ENCODE results near the gene BORCS5. TPM values are rescaled to one million over a fixed set of nuclear protein-coding genes. Genes with fewer than 3 reads are reported as not detected.
"Not testable (repeated sequence)": the region's sequence is repeated elsewhere in the genome, so short reads cannot be mapped to it uniquely, and the experiment has no call there.

Gene BORCS5
- total RNA-seq, 1 donor from 2014 or later = 8.3 TPM

DNA sequence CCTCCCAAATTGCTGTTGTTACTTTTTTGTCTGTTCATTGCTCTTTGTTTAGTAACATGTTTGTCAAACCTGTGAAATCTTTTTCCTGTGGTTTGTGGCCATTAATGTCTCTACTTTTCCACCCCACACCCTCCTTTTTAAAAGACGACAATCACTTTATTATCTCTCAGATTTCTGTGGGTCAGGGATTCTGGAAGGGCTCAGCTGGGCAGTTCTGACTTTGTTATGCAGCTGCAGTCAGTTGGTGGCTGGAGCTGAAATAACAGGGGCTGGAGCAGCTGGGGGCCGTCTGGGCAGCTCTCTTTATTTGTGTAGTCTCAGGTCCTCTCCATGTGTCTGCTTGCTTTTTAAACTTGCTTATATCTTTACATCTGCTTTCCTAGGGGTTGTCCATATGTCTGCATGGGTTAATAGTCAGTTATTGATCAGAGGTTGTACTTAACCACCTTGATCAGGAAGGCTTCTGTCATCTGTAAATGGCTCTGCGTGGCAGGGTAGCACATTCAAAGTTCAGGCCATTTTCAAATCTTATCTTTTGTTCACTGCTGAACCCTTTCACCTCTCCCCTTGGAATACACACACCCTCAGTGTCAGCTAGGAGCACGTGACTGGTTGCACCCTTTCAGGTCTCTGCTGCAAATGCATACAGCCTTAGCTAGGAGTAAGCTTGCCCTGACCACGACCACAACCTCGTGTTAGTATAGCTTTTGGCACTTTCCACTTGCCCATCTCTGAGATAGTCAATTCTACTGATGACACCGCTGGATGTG lies 27.9 kb downstream of the BORCS5 start:
- peak; percentile 77 for ATAC-seq
- DNase-seq (ENCODE audit: low spot score) = peak; percentile 59

DNA sequence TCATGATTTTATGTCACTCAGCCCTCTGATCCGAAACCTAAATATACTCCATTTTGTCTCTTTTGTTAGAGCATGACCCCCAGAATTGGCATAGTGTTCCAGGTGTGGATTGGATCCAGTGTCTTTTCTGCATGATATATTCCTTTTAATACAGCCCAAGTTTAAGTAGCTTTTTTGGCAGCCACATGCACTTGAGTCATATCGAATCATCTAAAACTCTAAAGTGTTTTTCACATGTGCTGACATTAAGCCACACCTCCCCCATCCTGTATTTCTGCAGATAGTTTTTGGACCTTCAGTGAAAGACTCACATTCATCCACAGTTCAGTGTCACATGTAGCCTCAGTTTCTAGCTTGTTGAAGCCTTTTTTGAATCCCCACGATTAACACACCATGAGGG lies 30.6 kb downstream of the BORCS5 start:
- DNase-seq (ENCODE audit: low spot score) (no peak), ATAC-seq (no peak)

DNA sequence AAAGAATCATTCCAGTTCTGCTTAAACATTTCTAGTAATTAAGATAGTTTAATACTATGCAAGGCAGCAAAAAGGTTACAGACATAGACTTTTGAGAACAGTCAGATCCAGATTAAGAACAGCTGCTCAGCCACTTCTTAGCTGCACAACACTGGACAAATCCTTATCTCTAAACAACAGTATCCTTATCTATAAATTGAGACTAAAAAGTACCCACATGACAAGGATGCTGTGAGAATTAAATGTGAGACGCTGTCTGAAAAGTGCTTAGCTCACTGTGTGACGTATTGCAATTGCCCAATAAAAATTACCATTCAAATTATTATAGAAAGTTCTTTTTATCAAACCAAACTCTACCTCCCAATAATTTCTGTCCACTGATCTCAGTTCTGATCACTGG lies 35.5 kb downstream of the BORCS5 start:
- DNase-seq (ENCODE audit: low spot score) (no peak), ATAC-seq (no peak)

DNA sequence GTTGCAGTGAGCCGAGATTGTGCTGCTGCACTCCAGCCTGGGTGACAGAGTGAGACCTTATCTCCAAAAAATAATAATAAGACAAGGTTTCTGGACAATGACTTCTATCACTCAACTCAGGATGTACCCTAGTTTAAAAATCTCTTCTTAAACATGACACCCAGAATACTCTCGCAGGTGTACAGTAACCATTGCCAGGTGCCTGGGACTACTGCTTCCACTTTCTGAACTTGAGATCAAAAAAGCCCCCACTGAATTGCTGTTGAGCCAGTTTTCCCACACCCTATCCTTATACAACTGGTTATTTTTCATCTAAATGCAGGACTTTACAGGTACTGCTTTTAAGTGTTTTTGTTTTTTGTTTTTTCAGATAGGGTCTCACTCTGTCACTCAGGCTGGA lies 36.3 kb downstream of the BORCS5 start:
- DNase-seq (ENCODE audit: low spot score) (no peak), ATAC-seq (no peak)

DNA sequence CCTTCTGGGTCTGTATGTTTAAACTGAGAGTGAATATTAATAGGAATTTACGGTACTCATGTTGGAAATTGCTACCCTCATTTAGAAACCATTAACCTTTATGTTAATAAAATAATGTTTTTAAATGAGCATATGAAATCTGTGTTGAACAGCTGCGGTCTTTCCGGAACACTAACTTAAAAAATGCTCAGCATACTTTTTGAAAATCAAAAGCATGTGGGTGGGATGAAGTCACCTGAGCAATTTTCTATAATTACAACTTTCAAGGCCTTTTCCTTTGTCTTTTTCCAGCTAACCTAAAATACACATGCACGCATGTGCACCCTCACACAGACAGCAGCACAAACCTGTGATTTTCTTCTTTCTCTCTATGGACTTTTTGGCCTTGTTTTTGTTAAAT lies 39.8 kb downstream of the BORCS5 start:
- ATAC-seq = no peak
- no peak for DNase-seq (ENCODE audit: low spot score)

DNA sequence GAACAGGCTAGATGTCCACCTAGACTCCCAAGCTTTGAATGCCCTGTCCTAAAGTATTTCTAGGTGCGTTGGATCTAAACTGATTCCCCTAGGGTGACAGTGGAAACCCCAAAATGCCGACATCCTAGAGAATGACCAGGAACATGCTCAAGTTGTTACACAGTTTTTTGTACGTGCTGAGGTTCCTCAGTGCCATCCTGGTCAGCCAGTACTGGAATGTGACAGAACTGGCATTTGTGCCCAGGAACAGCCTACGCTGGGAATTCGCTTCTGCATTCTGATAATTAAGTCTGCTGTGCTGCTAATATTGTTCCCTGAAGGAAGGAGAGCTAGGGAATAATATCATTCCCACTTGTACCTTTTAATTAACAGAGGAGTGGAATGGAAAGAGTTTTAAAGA lies 40.3 kb downstream of the BORCS5 start:
- DNase-seq (ENCODE audit: low spot score) = no peak
- ATAC-seq = no peak

DNA sequence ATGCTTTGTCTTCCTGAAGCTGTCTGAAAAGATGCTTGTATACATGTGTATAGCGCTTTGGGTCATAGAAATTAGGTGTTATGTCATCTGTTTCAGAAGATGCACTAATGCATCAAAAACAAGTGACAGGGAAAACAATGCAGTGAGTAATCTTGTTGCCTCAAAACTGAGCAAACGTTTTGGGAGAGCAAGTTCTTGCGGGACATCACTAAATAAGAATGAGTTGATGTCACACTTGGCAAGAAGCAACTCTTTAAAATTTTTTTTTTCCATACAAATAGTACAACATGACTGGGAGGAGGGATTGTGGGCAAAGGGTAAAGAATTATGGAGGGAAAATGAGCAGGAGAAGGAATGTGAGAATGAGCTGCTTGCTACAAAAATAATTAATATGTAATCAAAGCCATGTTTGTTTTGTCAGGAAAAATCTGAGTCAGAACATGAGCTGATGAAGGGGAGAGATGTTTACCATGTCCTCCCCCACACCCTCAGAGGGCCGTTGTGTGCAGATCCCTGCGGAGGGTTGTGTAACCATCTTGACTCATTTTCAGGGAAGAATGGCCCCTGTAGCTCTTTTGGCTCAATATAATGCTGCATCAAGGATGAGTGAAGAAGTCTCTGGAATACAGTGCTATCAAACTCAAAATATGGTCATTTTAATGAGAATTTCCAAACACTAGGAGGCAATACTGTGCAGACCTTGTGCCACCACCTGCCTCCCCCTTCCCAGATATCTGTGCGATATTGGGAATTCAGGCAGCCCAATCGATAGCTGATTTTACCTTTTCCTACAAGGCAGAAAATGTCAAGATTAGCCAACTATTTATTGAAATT lies 41.4 kb downstream of the BORCS5 start:
- peak; percentile 61 for ATAC-seq

DNA sequence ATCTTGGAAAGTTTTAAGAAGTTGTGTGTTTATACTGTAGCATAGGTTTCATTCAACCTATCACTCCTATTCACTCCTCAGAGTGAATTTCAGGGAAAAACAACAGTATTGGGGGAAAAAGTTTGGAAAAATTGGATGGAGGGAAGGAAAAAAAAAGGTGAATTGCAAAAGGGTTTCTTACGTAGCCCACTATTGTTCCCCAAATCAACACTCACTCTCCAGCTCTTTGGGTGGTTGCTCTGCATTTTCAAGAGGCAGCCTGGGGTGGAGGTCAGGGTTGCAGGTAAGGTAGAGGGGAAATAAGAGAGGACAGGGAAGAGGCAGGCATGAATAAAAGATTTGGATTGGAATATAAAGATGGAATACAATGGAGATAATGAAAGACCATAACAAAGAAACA lies 42.3 kb downstream of the BORCS5 start:
- no peak for DNase-seq (ENCODE audit: low spot score)
- no peak for ATAC-seq

More for the DNA sequence above, 41.4 kb downstream of the BORCS5 start:
- no peak for DNase-seq (ENCODE audit: low spot score)

DNA sequence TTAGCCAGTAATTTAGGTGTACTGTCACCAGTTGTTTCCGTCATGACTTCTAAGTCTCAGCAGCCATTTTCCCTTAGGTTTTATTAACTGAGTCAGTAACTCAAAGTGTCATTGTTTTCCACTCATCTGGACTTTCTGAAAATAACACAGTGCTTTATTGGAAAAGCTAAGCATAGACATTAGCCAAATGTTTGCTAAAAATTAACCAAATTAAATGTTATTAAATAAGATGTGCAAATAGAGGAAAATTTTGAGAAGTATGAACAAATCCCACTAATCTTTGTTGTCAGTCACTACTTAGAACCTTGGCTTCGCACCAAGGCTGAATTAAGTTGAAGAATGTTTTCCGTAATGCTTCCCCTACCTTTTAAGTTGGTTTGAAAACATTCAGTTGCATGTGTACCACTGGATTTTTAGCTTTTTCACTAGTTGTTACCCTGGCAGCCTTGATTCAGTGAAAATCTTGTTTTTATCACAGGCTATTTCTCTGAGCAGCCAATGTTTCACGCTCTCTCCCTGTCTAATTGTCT lies 43.0 kb downstream of the BORCS5 start:
- ATAC-seq = peak; percentile 37
- DNase-seq (ENCODE audit: low spot score) = no peak

DNA sequence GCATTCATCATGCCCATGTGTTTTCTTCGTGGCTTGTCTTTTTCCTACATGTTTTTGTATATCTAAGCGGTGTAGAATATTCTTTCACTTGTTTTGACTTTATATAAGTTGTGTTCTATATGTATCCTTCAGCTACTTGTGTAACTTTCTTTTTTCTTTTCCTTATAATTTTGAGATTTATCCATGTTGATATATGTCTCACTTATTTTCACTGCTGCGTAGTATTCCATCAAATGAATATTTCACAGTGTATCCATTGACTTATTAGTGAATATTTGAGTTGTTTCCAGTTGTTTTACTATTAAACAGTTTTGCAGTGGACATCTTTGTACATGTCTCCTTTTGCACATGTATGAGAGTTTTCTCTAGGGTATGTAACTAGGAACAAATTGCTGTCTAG lies 43.9 kb downstream of the BORCS5 start:
- no peak for ATAC-seq
- no peak for DNase-seq (ENCODE audit: low spot score)

DNA sequence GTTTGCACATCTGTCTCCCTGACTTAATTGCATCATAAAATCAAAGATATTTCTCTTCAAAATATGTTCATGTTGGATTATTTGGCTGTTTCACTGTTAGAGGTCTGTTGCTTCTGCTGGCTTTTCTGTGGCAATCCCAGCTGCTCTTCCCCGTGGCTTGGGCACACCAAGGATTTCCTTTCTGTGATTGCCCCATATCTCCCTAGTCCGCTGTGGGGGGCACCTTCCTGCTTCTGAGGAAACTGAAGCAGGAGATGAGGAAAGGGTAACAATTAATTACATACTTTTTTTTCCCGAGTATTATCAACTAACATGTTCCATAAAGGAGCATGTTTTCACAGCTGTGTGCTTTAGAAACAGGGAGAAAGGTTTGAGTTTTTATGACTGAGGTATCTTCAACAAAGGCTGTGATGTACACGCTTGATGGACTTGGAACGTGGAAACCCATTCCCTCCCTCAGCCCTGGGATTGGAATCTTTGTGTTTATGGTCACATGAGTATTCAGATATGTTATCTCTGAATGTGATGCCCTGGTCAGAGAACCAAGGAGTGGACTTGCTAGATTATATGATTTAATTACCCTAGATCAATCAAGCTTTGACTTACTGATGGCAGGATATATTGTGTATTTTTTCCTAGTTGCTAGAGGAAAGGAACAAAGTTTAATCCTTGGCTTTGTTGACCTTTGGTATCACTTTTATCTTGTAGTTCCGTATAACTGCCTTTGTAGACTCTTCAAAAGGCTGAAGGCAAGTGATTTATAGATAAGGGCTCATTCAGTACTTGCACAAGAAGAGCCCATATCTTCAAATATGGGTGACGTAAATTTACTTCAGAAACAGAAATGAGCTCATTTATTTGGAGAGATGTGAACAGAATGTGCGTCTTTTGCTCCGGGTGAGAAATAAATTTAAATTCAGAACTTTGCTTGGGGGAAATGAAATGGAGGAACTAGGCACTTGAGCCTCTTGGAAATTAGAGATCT lies 46.7 kb downstream of the BORCS5 start:
- ATAC-seq = peak; percentile 35
- no peak for DNase-seq (ENCODE audit: low spot score)

DNA sequence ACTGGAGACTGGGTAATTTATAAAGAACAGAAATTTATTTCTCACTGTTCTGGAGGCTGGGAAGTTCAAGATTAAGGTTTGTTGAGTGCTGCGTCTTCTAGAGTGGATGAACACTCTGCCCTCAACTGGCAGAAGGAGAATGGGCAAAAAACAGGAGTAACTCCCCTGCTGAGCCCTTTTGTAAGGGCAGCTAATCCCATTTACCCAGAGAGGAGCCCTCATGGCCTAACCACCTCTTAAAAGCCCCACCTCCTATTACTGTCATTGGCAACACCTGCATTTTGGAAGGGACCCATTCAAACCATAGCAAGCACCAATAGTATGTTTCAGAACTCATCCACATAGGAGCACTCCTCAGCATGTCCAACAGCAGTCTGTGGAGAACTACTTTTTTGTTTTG lies 47.4 kb downstream of the BORCS5 start:
- peak; percentile 6 for ATAC-seq
- DNase-seq (ENCODE audit: low spot score) = no peak

DNA sequence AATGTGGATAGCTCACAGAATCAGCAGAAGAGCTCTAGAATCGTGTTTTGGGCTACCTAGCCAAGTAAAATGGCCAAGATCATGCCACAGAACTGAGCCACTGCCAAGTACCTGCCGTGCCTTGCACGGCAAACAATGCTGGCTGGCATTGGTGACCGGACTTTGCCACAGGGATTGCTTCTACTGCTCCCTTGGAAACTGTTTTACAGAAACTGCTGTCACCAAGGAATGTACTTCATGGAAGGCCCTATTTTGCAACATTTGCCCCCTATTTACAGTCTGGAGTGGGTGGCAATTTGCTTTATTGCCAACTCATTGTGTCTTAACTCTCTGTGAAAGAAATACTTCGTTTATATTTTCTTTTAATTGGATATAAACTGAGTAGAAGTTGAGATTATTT lies 49.0 kb downstream of the BORCS5 start:
- ATAC-seq (peak; percentile 92), DNase-seq (ENCODE audit: low spot score) (peak; percentile 92)

DNA sequence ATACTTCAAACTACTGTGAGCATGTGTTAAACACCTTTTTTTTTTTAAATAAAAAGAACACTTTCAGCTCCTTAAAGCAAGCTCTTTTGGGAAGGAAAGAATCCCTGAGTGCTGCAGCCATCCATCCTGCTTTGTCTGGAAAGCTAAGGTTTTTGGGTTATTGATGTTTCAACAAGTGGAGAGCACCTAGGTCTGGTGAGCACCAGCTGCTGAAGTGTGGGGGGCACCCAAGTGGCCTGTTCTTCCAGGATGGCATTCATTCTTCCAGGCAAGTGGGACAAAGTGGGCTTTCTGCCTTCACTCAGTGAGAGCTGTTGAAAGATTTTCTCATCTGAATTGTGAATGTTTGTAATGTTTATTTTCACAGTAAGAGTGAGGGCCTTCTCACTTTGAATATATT lies 49.9 kb downstream of the BORCS5 start:
- ATAC-seq (no peak), DNase-seq (ENCODE audit: low spot score) (no peak)

DNA sequence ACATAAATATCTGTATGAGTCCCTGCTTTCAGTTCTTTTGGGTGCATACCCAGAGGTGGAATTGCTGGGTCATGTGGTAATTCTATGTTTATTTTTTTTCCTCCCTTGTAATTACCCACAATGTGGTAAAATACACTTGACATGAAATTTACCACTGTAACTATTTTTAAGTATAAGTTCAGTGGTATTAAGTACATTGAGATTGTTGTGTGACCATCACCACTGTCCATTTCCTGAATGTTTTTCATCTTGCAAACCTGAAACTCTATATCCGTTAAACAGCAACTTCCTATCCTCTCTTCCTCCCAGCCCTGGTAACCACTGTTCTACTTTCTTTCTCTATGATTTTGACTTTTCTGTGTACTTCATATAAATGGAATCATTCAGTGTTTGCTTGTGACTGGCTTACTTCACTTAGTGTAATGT lies 51.4 kb downstream of the BORCS5 start:
- no peak for DNase-seq (ENCODE audit: low spot score)
- no peak for ATAC-seq

DNA sequence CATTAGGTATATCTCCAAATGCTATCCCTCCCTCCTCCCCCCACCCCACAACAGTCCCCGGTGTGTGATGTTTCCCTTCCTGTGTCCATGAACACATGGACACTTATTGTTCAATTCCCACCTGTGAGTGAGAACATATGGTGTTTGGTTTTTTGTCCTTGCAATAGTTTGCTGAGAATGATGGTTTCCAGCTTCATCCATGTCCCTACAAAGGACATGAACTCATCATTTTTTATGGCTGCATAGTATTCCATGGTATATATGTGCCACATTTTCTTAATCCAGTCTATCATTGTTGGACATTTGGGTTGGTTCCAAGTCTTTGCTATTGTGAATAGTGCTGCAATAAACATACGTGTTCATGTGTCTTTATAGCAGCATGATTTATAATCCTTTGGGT lies 52.5 kb downstream of the BORCS5 start:
- ATAC-seq; DNase-seq (ENCODE audit: low spot score): not testable (repeated sequence)

DNA sequence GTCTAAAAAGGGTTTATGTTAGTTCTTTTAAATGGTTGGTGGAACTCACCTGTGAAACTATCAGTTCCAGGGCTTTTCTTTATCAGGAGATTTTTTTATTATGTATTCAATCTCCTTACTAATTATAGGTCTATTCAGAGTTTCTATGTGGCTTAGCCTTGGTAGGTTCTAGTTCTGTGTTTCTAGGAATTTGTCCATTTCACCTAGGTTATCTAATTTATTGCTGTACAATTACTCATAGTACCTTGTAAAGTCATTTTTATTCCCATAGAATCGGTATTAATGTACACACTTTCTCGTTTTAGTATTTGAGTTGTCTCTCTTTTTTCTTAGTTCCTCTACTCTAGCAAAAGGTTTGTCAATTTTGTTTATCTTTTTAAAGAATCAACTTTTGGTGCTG lies 59.0 kb downstream of the BORCS5 start:
- DNase-seq (ENCODE audit: low spot score) = no peak
- no peak for ATAC-seq

DNA sequence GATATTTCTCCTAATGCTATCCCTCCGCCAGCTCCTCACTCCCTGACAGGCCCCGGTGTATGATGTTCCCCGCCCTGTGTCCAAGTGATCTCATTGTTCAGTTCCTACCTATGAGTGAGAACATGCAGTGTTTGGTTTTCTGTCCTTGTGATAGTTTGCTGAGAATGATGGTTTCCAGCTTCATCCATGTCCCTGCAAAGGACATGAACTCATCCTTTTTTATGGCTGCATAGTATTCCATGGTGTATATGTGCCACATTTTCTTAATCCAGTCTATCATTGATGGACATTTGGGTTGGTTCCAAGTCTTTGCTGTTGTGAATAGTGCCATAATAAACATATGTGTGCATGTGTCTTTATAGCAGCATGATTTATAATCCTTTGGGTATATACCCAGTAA lies 62.3 kb downstream of the BORCS5 start:
- ATAC-seq; DNase-seq (ENCODE audit: low spot score): not testable (repeated sequence)

DNA sequence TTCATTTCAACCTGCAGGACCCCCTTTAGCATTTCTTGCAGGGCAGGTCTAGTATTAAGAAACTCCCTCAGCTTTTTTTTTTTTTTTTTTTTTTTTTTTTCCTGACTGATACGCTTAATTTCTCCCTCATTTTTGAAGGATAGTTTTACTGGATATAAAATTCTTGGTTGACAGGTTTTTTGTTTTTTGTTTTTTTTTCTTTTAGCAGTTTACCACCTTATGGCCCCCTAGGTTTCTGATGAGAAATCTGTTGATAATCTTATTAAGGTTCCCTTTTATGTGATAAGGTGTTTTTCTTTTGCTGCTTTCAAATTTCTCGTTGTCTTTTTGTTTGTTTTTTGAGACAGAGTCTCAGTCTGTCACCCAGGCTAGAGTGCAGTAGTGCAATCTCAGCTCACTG lies 66.5 kb downstream of the BORCS5 start:
- ATAC-seq = no peak
- no peak for DNase-seq (ENCODE audit: low spot score)

DNA sequence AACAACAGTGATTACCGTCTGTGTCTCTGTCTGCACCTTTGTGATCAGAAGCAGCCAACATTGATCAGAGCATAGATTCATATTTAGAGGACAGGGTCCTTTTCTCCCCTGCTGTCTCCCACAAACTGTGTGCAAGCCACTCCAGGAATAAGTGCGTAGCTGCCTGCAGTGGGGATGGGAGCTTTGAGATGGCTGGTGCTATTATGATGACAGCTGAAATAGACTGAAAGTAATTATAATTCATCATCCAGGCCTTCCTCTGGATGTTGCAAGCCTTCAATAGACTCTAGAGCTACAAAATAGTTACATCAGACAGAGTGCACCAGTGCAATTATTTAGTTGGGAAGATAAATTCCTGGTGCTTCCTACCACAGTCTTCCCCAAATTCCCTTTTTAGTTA lies 68.1 kb downstream of the BORCS5 start:
- ATAC-seq (no peak), DNase-seq (ENCODE audit: low spot score) (no peak)

DNA sequence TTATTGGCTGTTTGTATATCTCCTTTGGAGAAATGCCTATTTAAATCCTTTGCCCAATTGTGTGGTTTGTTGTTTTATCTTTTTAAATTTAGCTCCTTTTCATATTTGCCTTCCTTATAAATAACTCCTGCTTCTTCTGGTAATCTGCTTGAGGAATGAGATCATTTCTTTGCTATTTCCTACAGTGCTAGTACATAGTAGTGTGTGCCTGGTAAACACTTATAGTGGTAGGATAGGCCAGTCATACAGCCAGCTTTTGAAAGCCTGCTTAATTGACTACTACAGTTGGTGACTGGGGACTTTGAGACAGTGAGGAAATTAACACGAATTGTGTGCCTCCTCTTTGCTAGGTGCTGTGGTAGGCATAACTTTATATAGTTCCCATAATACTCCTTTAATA lies 68.7 kb downstream of the BORCS5 start:
- no peak for DNase-seq (ENCODE audit: low spot score)
- no peak for ATAC-seq
